PC-9 (cell line): ENCODE results near the gene WIPF1.

Experiments used
- EZH2 ChIP-seq: fragments of 200-600 bp; sonication (generic); IDR thresholded peaks from 2 replicates; pipeline ENCODE4 v1.8.0; 2017; ENCODE audit warnings: antibody characterized with exemption, low read depth
- TF ChIP-seq, protein P1 (sequence below): fragments of 200-600 bp; sonication (generic); conservative IDR thresholded peaks from 2 replicates; pipeline ENCODE4 v1.6.1; 2017; ENCODE audit warnings: mixed run types, antibody characterized with exemption, mild to moderate bottlenecking, moderate library complexity

DNA sequence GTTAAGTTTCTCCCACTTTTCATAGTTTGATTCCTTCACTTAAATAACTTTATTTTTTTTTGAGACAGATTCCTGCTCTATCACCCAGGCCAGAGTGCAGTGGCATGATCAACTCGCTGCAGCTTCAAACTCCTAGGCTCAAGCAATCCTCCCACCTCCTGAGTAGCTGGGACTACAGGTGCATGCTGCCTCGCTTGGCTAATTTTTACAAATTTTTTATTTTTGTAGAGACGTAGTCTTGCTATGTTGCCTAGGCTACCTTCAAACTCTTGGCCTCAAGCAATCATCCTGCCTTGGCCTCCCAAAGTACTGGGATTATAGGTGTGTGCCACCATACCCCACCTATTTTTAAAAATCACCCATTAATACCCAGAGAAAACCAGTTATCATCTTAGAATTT lies 14.2 kb upstream of the WIPF1 start:
- TF ChIP-seq, protein P1, sequence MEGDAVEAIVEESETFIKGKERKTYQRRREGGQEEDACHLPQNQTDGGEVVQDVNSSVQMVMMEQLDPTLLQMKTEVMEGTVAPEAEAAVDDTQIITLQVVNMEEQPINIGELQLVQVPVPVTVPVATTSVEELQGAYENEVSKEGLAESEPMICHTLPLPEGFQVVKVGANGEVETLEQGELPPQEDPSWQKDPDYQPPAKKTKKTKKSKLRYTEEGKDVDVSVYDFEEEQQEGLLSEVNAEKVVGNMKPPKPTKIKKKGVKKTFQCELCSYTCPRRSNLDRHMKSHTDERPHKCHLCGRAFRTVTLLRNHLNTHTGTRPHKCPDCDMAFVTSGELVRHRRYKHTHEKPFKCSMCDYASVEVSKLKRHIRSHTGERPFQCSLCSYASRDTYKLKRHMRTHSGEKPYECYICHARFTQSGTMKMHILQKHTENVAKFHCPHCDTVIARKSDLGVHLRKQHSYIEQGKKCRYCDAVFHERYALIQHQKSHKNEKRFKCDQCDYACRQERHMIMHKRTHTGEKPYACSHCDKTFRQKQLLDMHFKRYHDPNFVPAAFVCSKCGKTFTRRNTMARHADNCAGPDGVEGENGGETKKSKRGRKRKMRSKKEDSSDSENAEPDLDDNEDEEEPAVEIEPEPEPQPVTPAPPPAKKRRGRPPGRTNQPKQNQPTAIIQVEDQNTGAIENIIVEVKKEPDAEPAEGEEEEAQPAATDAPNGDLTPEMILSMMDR = no peak
- TF ChIP-seq EZH2 = no peak
